GM23338 (cell line): ENCODE results near the gene STEAP1. TPM values are rescaled to one million over a fixed set of nuclear protein-coding genes. Genes with fewer than 3 reads are reported as not detected.

Experiments
- ATAC-seq: fragments of 200-7000 bp; cut with Tn5 transposase; 3 replicates; pipeline ENCODE4 v1.9.1; 2020
- DNase-seq: peaks from one replicate; pipeline ENCODE4 v3.0.0-alpha.2; 2015; ENCODE audit warnings: low spot score
- H2AFZ ChIP-seq: fragments of 200-600 bp; sonication (generic); 2 replicates; pipeline ENCODE4 v1.8.0; 2016; ENCODE audit warnings: antibody characterized with exemption, mild to moderate bottlenecking, moderate library complexity
- H3F3A ChIP-seq: fragments of 200-600 bp; sonication (generic); replicated peaks from 2 replicates; pipeline ENCODE4 v1.8.0; 2017; ENCODE audit warnings: antibody characterized with exemption, mixed run types, low read depth
- H3K27ac ChIP-seq: fragments of 200-600 bp; sonication (generic); 2 replicates; pipeline ENCODE4 v1.6.1; 2016; ENCODE audit warnings: low read depth
- H3K27me3 ChIP-seq: fragments of 200-600 bp; sonication (generic); 2 replicates; pipeline ENCODE4 v1.8.0; 2016; ENCODE audit warnings: mild to moderate bottlenecking, mixed run types, moderate library complexity; ENCODE audit not compliant: insufficient read depth
- H3K36me3 ChIP-seq: fragments of 200-600 bp; sonication (generic); 2 replicates; pipeline ENCODE4 v1.8.0; 2016; ENCODE audit warnings: mild to moderate bottlenecking; ENCODE audit not compliant: insufficient read depth
- H3K4me1 ChIP-seq: fragments of 200-600 bp; sonication (generic); 2 replicates; pipeline ENCODE4 v1.8.0; 2016; ENCODE audit warnings: mild to moderate bottlenecking, moderate library complexity; ENCODE audit not compliant: insufficient read depth
- H3K4me2 ChIP-seq: fragments of 200-600 bp; sonication (generic); 2 replicates; pipeline ENCODE4 v1.7.1; 2017; ENCODE audit warnings: mixed run types
- H3K4me3 ChIP-seq: fragments of 200-600 bp; sonication (generic); 2 replicates; pipeline ENCODE4 v1.6.1; 2016; ENCODE audit warnings: mixed run types
- H3K79me2 ChIP-seq: fragments of 200-600 bp; sonication (generic); replicated peaks from 2 replicates; pipeline ENCODE4 v1.8.0; 2017; ENCODE audit warnings: mild to moderate bottlenecking; ENCODE audit not compliant: insufficient read depth
- H3K9me2 ChIP-seq: fragments of 200-600 bp; sonication (generic); 2 replicates; pipeline ENCODE4 v1.8.0; 2017; ENCODE audit not compliant: insufficient read depth
- H4K20me1 ChIP-seq: fragments of 200-600 bp; sonication (generic); replicated peaks from 2 replicates; pipeline ENCODE4 v1.8.0; 2017; ENCODE audit warnings: mild to moderate bottlenecking; ENCODE audit not compliant: insufficient read depth
- H3K27ac Mint-ChIP-seq: 2 replicates; pipeline ENCODE4 v1.8.0; 2020; ENCODE audit warnings: inconsistent platforms, mild to moderate bottlenecking, moderate library complexity, mixed read lengths
- H3K27me3 Mint-ChIP-seq: 3 replicates; pipeline ENCODE4 v1.8.0; 2022; ENCODE audit warnings: low read depth, mild to moderate bottlenecking, moderate library complexity, mixed read lengths, inconsistent platforms; ENCODE audit not compliant: insufficient read depth, poor library complexity
- H3K36me3 Mint-ChIP-seq: 3 replicates; pipeline ENCODE4 v1.8.0; 2021; ENCODE audit warnings: low read depth, mild to moderate bottlenecking, inconsistent platforms, moderate library complexity, mixed read lengths
- H3K4me1 Mint-ChIP-seq: 3 replicates; pipeline ENCODE4 v1.8.0; 2020; ENCODE audit warnings: mild to moderate bottlenecking, inconsistent platforms, mixed read lengths
- H3K4me3 Mint-ChIP-seq: 3 replicates; pipeline ENCODE4 v1.8.0; 2021; ENCODE audit warnings: moderate library complexity, mild to moderate bottlenecking, inconsistent platforms, mixed read lengths
- H3K9me3 Mint-ChIP-seq: 3 replicates; pipeline ENCODE4 v1.8.0; 2020; ENCODE audit warnings: moderate library complexity, mild to moderate bottlenecking, inconsistent platforms, mixed read lengths
- CREB1 ChIP-seq: fragments of 250-450 bp; sonication (Bioruptor Pico); IDR thresholded peaks from 2 replicates; pipeline ENCODE4 v1.5.0; 2020; ENCODE audit warnings: low read depth, mild to moderate bottlenecking, moderate library complexity
- EZH2 ChIP-seq: fragments of 200-600 bp; sonication (generic); IDR thresholded peaks from one replicate; pipeline ENCODE4 v1.8.0; 2017; ENCODE audit warnings: antibody characterized with exemption, mild to moderate bottlenecking, low read depth; ENCODE audit not compliant: unreplicated experiment
- JUNB ChIP-seq: IDR thresholded peaks from one replicate; pipeline ENCODE4 v1.6.1; 2016; ENCODE audit warnings: antibody characterized with exemption; ENCODE audit not compliant: unreplicated experiment
- ZNF114 ChIP-seq: fragments of 250-450 bp; sonication (Bioruptor Pico); IDR thresholded peaks from 2 replicates; pipeline ENCODE4 v1.5.0; 2020; ENCODE audit warnings: mild to moderate bottlenecking, moderate library complexity
- polyA plus RNA-seq: library from polyadenylated mRNA; unstranded; fragments of >200 nt; fragmentation: Nextera tagmentation; extraction: Ambion mirVana; gene quantifications from 2 replicates; pipeline ENCODE4 v1.2.1, GENCODE V29; 2016
- total RNA-seq: library from RNA; depleted of rRNA; stranded (reverse); fragments of >200 nt; shearing (Covaris generic); gene quantifications from 2 replicates; pipeline ENCODE4 v1.2.3, GENCODE V29; 2014
- TF ChIP-seq, protein P1 (sequence below): fragments of 250-450 bp; sonication (Bioruptor Pico); IDR thresholded peaks from 2 replicates; pipeline ENCODE4 v1.5.0; 2020; ENCODE audit warnings: mild to moderate bottlenecking, moderate library complexity
- TF ChIP-seq, protein P2 (sequence below): IDR thresholded peaks from 2 replicates; pipeline ENCODE4 v1.6.1; 2016; ENCODE audit warnings: antibody characterized with exemption

Gene STEAP1
- total and polyA plus RNA-seq, 2 experiments from 2014 or later: 14.7 to 14.9 TPM

DNA sequence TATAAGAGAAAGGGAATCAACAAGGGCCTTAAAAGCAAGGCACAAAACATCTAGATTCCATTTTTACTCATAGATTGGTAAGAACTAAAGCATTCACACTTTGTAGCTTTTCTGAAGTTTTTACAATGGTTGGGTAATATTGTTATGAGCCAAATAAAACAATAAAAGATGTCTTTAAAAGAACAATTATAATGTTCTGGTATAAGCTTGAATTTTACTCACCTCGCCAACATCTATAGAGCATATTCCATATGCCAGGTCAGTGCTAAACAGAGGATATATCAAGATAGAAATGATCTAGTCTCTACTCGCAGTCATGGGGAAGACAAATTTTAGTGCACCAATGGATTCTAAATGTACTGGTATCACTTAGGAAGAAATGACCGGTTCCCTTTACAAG, 11.9 kb downstream of the STEAP1 start:
- Histone ChIP-seq H3K79me2 (no peaks in the 10 kb centered on the region), H2AFZ (no peak overlapping the region), H4K20me1 (no peaks in the 10 kb centered on the region), H3F3A (no peaks in the 10 kb centered on the region), H3K36me3 (peaks cover 5% of the 10 kb centered on the region; the same call in 1 of the 2 replicates), H3K4me2 (no peak overlapping the region), H3K27me3 (no peaks in the 10 kb centered on the region), H3K4me3 (no peak overlapping the region), H3K4me1 (no peaks in the 10 kb centered on the region), H3K9me2 (no peaks in the 10 kb centered on the region), H3K27ac (no peak overlapping the region)
- Mint-ChIP-seq H3K27me3 (no peaks in the 10 kb centered on the region), H3K27ac (no peak overlapping the region), H3K36me3 (0 out of 3 replicates have a peak, but pooled peaks cover 3% of the 10 kb centered on the region), H3K4me1 (no peaks in the 10 kb centered on the region), H3K4me3 (no peak overlapping the region), H3K9me3 (peaks cover 5% of the 10 kb centered on the region; the same call in 1 of the 3 replicates)
- TF ChIP-seq, protein P1, sequence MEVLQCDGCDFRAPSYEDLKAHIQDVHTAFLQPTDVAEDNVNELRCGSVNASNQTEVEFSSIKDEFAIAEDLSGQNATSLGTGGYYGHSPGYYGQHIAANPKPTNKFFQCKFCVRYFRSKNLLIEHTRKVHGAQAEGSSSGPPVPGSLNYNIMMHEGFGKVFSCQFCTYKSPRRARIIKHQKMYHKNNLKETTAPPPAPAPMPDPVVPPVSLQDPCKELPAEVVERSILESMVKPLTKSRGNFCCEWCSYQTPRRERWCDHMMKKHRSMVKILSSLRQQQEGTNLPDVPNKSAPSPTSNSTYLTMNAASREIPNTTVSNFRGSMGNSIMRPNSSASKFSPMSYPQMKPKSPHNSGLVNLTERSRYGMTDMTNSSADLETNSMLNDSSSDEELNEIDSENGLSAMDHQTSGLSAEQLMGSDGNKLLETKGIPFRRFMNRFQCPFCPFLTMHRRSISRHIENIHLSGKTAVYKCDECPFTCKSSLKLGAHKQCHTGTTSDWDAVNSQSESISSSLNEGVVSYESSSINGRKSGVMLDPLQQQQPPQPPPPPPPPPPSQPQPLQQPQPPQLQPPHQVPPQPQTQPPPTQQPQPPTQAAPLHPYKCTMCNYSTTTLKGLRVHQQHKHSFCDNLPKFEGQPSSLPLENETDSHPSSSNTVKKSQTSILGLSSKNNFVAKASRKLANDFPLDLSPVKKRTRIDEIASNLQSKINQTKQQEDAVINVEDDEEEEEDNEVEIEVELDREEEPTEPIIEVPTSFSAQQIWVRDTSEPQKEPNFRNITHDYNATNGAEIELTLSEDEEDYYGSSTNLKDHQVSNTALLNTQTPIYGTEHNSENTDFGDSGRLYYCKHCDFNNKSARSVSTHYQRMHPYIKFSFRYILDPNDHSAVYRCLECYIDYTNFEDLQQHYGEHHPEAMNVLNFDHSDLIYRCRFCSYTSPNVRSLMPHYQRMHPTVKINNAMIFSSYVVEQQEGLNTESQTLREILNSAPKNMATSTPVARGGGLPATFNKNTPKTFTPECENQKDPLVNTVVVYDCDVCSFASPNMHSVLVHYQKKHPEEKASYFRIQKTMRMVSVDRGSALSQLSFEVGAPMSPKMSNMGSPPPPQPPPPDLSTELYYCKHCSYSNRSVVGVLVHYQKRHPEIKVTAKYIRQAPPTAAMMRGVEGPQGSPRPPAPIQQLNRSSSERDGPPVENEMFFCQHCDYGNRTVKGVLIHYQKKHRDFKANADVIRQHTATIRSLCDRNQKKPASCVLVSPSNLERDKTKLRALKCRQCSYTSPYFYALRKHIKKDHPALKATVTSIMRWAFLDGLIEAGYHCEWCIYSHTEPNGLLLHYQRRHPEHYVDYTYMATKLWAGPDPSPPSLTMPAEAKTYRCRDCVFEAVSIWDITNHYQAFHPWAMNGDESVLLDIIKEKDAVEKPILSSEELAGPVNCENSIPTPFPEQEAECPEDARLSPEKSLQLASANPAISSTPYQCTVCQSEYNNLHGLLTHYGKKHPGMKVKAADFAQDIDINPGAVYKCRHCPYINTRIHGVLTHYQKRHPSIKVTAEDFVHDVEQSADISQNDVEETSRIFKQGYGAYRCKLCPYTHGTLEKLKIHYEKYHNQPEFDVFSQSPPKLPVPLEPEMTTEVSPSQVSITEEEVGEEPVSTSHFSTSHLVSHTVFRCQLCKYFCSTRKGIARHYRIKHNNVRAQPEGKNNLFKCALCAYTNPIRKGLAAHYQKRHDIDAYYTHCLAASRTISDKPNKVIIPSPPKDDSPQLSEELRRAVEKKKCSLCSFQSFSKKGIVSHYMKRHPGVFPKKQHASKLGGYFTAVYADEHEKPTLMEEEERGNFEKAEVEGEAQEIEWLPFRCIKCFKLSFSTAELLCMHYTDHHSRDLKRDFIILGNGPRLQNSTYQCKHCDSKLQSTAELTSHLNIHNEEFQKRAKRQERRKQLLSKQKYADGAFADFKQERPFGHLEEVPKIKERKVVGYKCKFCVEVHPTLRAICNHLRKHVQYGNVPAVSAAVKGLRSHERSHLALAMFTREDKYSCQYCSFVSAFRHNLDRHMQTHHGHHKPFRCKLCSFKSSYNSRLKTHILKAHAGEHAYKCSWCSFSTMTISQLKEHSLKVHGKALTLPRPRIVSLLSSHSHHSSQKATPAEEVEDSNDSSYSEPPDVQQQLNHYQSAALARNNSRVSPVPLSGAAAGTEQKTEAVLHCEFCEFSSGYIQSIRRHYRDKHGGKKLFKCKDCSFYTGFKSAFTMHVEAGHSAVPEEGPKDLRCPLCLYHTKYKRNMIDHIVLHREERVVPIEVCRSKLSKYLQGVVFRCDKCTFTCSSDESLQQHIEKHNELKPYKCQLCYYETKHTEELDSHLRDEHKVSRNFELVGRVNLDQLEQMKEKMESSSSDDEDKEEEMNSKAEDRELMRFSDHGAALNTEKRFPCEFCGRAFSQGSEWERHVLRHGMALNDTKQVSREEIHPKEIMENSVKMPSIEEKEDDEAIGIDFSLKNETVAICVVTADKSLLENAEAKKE: no peak
- TF ChIP-seq EZH2: no peak
- TF ChIP-seq CREB1 (CRISPR knock-in tag): no peak
- TF ChIP-seq JUNB: no peak
- TF ChIP-seq ZNF114 (CRISPR knock-in tag): no peak
- DNase-seq (no peak), ATAC-seq (no peak)

DNA sequence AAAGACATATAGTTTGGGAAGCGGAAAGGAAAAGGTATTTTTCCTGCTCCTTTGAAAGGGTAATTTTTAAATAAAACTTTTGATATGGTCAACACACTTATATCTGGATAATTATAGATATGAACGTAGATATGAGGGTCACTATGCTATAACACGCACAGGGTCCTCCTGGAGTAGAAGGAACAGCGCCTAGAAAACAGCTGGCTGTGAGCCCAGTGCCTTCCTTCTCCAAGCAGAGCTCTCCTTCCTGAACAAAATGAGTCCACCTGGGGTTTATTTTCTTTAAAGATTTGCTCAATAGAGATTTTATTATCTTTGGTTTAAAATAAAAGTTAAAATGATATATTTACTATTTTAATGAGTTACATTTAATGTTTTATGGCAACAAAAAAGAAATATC, 13.1 kb downstream of the STEAP1 start:
- no peak for DNase-seq
- H3F3A ChIP-seq: no peaks in the 10 kb centered on the region
- H3K9me2 ChIP-seq: 0 out of 2 replicates have a peak, but pooled peaks cover 7% of the 10 kb centered on the region
- no peak overlapping the region for H3K4me2 ChIP-seq
- H3K4me3 ChIP-seq: no peak overlapping the region
- H3K4me3 Mint-ChIP-seq: no peak overlapping the region
- H4K20me1 ChIP-seq: no peaks in the 10 kb centered on the region
- H3K27ac ChIP-seq: no peak overlapping the region
- H2AFZ ChIP-seq: no peak overlapping the region
- peaks cover 5% of the 10 kb centered on the region; the same call in 1 of the 3 replicates for H3K9me3 Mint-ChIP-seq
- no peaks in the 10 kb centered on the region for H3K27me3 ChIP-seq
- no peak overlapping the region for H3K27ac Mint-ChIP-seq
- peaks cover 5% of the 10 kb centered on the region; the same call in 1 of the 2 replicates for H3K36me3 ChIP-seq
- no peaks in the 10 kb centered on the region for H3K27me3 Mint-ChIP-seq
- ATAC-seq: no peak
- H3K4me1 ChIP-seq: no peaks in the 10 kb centered on the region
- H3K36me3 Mint-ChIP-seq: 0 out of 3 replicates have a peak, but pooled peaks cover 3% of the 10 kb centered on the region
- no peaks in the 10 kb centered on the region for H3K4me1 Mint-ChIP-seq
- H3K79me2 ChIP-seq: no peaks in the 10 kb centered on the region
- no peak for TF ChIP-seq EZH2
- TF ChIP-seq, protein P2, sequence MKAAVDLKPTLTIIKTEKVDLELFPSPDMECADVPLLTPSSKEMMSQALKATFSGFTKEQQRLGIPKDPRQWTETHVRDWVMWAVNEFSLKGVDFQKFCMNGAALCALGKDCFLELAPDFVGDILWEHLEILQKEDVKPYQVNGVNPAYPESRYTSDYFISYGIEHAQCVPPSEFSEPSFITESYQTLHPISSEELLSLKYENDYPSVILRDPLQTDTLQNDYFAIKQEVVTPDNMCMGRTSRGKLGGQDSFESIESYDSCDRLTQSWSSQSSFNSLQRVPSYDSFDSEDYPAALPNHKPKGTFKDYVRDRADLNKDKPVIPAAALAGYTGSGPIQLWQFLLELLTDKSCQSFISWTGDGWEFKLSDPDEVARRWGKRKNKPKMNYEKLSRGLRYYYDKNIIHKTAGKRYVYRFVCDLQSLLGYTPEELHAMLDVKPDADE: no peak
